Astrocyte of the spinal cord (primary cell): Measurements from ENCODE around the gene MYO1E.

Experiments used
- DNase-seq: peaks from one replicate; pipeline ENCODE4 v3.0.0; 2011; ENCODE audit warnings: low read depth, low spot score
- H3K4me3 ChIP-seq: 2 replicates; pipeline ENCODE4 v1.5.1; 2011; ENCODE audit warnings: low read depth, mild to moderate bottlenecking, low read length, moderate library complexity
- in situ Hi-C: cut with HindIII; loops from 2 replicates; pipeline ENCODE4 v1.10.0; 2017; ENCODE audit warnings: low sequenced_read_pairs
- TF ChIP-seq, protein P1 (sequence below): IDR thresholded peaks from 2 replicates; pipeline ENCODE4 v1.5.1; 2012; ENCODE audit warnings: low read depth, mild to moderate bottlenecking, low read length, inconsistent platforms

The MYO1E gene

DNA sequence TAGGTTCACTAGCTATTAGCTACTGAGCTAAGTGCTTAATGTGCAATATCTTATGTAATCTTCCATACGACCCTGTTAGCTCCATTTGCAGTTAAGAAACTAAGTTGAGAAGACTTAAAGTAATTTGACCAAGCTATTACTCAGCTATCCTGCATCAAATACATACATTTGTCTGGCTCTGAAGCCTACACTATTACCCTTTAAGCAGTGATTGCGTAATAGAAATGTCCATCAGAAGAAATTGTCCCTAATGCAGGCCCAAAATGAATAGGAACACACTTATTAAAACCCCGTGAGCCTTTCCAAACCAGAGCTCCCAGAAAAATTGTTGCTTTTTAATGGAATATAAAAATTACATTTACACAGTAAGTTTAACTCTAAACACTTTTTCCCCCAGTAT is 5.3 kb upstream of the MYO1E start:
- in situ Hi-C loops, result no loop called here
- no peak for DNase-seq
- TF ChIP-seq, protein P1, sequence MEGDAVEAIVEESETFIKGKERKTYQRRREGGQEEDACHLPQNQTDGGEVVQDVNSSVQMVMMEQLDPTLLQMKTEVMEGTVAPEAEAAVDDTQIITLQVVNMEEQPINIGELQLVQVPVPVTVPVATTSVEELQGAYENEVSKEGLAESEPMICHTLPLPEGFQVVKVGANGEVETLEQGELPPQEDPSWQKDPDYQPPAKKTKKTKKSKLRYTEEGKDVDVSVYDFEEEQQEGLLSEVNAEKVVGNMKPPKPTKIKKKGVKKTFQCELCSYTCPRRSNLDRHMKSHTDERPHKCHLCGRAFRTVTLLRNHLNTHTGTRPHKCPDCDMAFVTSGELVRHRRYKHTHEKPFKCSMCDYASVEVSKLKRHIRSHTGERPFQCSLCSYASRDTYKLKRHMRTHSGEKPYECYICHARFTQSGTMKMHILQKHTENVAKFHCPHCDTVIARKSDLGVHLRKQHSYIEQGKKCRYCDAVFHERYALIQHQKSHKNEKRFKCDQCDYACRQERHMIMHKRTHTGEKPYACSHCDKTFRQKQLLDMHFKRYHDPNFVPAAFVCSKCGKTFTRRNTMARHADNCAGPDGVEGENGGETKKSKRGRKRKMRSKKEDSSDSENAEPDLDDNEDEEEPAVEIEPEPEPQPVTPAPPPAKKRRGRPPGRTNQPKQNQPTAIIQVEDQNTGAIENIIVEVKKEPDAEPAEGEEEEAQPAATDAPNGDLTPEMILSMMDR, result no peak
- no peak overlapping the region for H3K4me3 ChIP-seq

DNA sequence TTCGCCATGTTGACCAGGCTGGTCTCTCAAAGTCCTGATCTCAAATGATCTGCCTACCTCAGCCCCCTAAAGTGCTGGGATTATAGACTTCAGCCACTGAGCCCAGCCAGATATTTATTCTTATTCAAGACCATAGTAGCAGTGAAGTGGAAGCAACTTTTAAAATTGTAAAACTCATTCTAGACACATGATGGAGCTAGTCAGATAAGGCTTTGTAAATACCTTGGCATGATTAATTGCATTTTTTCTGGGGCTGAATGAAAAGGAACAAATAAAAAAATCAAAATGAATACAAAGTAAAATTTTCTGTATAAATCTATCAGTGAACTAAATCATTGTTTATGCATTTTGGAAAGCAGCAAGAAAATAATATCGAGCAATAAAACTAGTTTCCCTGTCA is 4.1 kb upstream of the MYO1E start:
- TF ChIP-seq, protein P1, result peak; percentile 4
- no peak overlapping the region for H3K4me3 ChIP-seq
- no peak for DNase-seq
- in situ Hi-C loops, result no loop called here

DNA sequence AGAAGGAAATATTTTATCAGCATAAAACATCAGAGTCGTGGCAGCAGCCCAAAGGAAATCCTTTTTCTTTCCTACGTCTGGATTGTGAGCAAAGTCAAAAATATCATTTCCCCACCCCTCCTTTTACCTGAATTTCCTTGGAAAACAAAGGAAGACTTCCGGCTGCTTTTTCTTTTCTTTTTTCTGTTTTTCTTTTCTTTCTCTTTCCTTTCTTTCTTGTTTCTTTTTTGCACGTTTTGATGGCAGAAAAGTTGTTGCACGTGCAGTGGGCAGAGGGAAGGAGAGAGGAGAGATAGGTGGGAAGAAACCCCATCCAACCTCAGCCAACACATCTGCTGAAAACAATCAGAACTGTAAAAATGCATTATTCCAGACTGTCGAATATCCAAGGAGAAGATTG is 544 bp upstream of the MYO1E start:
- H3K4me3 ChIP-seq, result peak overlapping the region; percentile 86
- no peak for DNase-seq
- in situ Hi-C loops, result no loop called here
- TF ChIP-seq, protein P1, result no peak

DNA sequence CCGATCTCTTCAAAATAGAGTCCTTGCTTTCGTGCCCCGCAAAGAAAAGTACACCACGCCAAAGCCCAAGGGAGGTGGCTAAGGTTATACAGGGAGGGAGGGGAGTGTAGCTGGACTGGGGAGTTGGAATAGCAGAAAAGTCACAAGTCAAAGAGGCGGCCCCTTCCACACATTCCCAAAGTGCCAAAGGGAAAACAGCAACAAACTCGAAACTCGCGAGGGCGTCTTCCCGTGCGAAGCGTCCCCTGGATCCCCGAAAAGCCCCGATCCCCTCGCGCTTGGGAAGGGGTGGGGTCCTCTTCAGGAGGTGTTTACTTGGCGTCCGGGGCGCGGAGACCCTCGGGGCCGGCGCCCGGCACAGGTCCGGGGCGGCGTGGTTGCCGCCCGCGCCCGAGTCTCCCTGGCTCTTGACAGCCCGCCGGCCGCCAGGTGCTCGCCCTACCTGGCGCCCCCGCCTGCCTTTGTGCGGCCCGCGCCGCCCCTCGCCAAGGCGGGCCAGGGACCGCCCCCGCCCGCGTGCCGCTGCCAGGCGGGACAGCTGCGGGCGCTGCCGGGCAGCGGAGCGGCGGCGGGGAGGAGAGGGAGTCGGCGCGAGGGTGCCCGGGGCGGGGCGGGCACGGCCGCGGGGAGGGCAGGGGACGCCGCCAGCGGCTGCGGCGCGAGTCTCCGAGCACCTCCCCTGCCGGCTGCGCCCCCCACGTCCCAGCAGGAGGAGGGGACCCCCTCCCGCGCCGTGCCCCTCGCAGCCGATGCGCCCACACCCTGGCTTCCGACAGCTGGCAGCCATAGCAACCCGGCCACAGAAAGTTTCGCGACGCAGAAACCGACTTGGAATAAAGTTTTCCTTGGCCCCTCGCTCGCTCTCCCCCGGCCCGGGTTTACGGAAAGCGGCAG is 966 bp downstream of the MYO1E start:
- in situ Hi-C loops, result no loop called here
- peak overlapping the region; percentile 86 for H3K4me3 ChIP-seq
- TF ChIP-seq, protein P1, result no peak
- DNase-seq, result no peak

DNA sequence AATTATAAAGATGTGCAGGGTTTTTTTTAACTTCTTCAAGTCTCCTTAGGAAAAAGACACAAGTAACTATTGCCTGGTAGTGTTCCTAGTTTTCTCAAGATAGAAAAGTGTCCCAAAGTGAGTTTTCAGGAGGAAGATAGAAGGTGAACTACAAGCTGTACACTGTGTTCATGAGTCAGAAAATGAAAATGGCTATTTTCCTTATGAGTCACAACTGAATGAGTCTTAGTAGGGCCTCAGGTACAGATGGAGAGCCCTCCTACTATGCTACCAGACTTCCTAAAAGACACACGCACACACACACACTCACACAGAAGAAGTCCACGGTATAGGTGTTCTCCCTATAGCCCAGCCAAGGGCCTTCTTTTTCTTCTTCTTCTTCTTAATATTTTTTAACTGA is 3.1 kb downstream of the MYO1E start:
- DNase-seq, result no peak
- no peak overlapping the region for H3K4me3 ChIP-seq
- in situ Hi-C loops, result no loop called here
- TF ChIP-seq, protein P1, result no peak

DNA sequence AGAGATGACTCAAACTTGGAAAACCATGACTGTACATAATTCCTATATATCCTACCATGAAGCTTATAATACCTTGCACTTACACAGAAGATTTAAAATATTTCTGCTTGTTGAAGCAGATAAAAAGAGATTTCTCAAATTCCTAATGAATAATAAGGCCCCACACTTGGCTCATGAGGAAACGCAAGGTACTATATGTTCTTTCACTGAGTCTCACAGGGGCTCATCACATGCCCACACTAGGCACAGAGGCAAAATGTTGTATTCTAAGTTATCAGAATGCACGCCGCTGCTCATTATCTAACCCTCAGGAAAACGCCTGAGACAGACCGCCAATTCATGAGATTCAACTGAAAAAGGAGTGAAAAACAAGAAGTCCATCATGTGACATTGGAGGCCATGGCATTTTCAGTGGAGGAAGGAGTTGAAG is 5.6 kb downstream of the MYO1E start:
- in situ Hi-C loops, result no loop called here
- no peak overlapping the region for H3K4me3 ChIP-seq
- TF ChIP-seq, protein P1, result no peak
- no peak for DNase-seq
